ENCODE measurements around the gene GABBR1.

The GABBR1 gene

GRCh38 chr6:29528988-29529560 lies 103.9 kb downstream of the GABBR1 start:
- no peak for DNase-seq

GRCh38 chr6:29528300-29528931 lies 104.6 kb downstream of the GABBR1 start:
- no peak for DNase-seq

GRCh38 chr6:29527564-29527963 lies 105.4 kb downstream of the GABBR1 start:
- DNase-seq = no peak

- DNase-seq = no peak
Measured at GRCh38 chr6:29527126-29527525, 105.9 kb downstream of the GABBR1 start.

GRCh38 chr6:29525311-29525639 lies 107.7 kb downstream of the GABBR1 start:
- no peak for DNase-seq

- no peak for DNase-seq
Measured at GRCh38 chr6:29524444-29525310, 108.3 kb downstream of the GABBR1 start.

GRCh38 chr6:29524044-29524443 lies 108.9 kb downstream of the GABBR1 start:
- no peak for DNase-seq

- DNase-seq = no peak
Measured at GRCh38 chr6:29522227-29522626, 110.8 kb downstream of the GABBR1 start.

GRCh38 chr6:29521006-29521680 lies 111.8 kb downstream of the GABBR1 start:
- no peak for DNase-seq

- DNase-seq = no peak
Measured at GRCh38 chr6:29520232-29520631, 112.8 kb downstream of the GABBR1 start.

GRCh38 chr6:29519291-29520010 lies 113.5 kb downstream of the GABBR1 start:
- DNase-seq = no peak

- no peak for DNase-seq
Measured at GRCh38 chr6:29517728-29518440, 115.1 kb downstream of the GABBR1 start.

GRCh38 chr6:29517245-29517644 lies 115.7 kb downstream of the GABBR1 start:
- no peak for DNase-seq

- DNase-seq = no peak
Measured at GRCh38 chr6:29516108-29516507, 116.9 kb downstream of the GABBR1 start.

GRCh38 chr6:29510746-29511300 lies 122.2 kb downstream of the GABBR1 start:
- no peak for DNase-seq

GRCh38 chr6:29510202-29510601 lies 122.8 kb downstream of the GABBR1 start:
- DNase-seq = no peak

Measured in hypothalamus (tissue), 51 donors.